PC-3 (cell line): ENCODE results near the gene NPSR1. TPM values are rescaled to one million over a fixed set of nuclear protein-coding genes. Genes with fewer than 3 reads are reported as not detected.

ENCODE experiments used
- ATAC-seq: fragments of 200-7000 bp; cut with Tn5 transposase; 2 replicates; pipeline ENCODE4 v1.9.1; 2020; ENCODE audit warnings: mild to moderate bottlenecking, moderate library complexity
- BruUV-seq: library from RNA; stranded (reverse); fragments of 400-500 nt; replicated peaks from 2 replicates; lab custom pipeline; 2021; lab: Mats Ljungman, UMichigan
- CTCF ChIA-PET: fragments of 300-600 bp; sonication (Branson Sonifier 250); formaldehyde crosslinking; loops from one replicate; lab custom pipeline; 2022; ENCODE audit warnings: antibody characterized with exemption; lab: Charles Lee
- POLR2A ChIA-PET: fragments of 300-600 bp; sonication (Branson Sonifier 250); formaldehyde crosslinking; loops from one replicate; lab custom pipeline; 2022; ENCODE audit warnings: antibody characterized with exemption; ENCODE audit not compliant: unreplicated experiment; lab: Charles Lee
- DNase-seq: peaks from one replicate; pipeline ENCODE4 v3.0.0-alpha.2; 2015
- H2AFZ ChIP-seq: fragments of 300-600 bp; sonication (generic); 2 replicates; pipeline ENCODE4 v1.6.0; 2016; ENCODE audit warnings: antibody characterized with exemption, low read length
- H3F3A ChIP-seq: fragments of 300-600 bp; sonication (generic); one replicate; pipeline ENCODE4 v1.6.0; 2017; ENCODE audit warnings: antibody characterized with exemption, low read length, control low read depth, mild to moderate bottlenecking; ENCODE audit not compliant: unreplicated experiment
- H3K27ac ChIP-seq: fragments of 300-600 bp; sonication (generic); 2 replicates; pipeline ENCODE4 v1.5.1; 2016; ENCODE audit warnings: mild to moderate bottlenecking, low read length
- H3K27me3 ChIP-seq: fragments of 300-600 bp; sonication (generic); 2 replicates; pipeline ENCODE4 v1.6.1; 2016; ENCODE audit warnings: low read length, mixed read lengths
- H3K36me3 ChIP-seq: fragments of 300-600 bp; sonication (generic); 2 replicates; pipeline ENCODE4 v1.6.1; 2016; ENCODE audit warnings: low read depth, mixed run types, low read length, mixed read lengths
- H3K4me1 ChIP-seq: fragments of 300-600 bp; sonication (generic); 2 replicates; pipeline ENCODE4 v1.5.1; 2016; ENCODE audit warnings: low read length; ENCODE audit not compliant: insufficient read depth
- H3K4me2 ChIP-seq: fragments of 300-600 bp; sonication (generic); 2 replicates; pipeline ENCODE4 v1.6.0; 2016; ENCODE audit warnings: low read length
- H3K4me3 ChIP-seq: fragments of 300-600 bp; sonication (generic); 2 replicates; pipeline ENCODE4 v1.5.1; 2016; ENCODE audit warnings: mild to moderate bottlenecking, low read length, mixed read lengths
- H3K79me2 ChIP-seq: fragments of 300-600 bp; sonication (generic); 2 replicates; pipeline ENCODE4 v1.6.1; 2017; ENCODE audit warnings: low read length, mixed read lengths
- H3K9ac ChIP-seq: fragments of 300-600 bp; sonication (generic); 2 replicates; pipeline ENCODE4 v1.6.0; 2016; ENCODE audit warnings: mild to moderate bottlenecking, low read length
- H3K9me2 ChIP-seq: fragments of 300-600 bp; sonication (generic); replicated peaks from 2 replicates; pipeline ENCODE4 v1.6.1; 2016; ENCODE audit warnings: mixed run types, low read length, mixed read lengths
- H3K9me3 ChIP-seq: fragments of 300-600 bp; sonication (generic); 2 replicates; pipeline ENCODE4 v1.6.1; 2016; ENCODE audit warnings: low read length, mixed read lengths
- H4K20me1 ChIP-seq: fragments of 300-600 bp; sonication (generic); 2 replicates; pipeline ENCODE4 v1.6.1; 2016; ENCODE audit warnings: low read length, mixed read lengths
- EZH2 ChIP-seq: fragments of 300-600 bp; sonication (generic); IDR thresholded peaks from one replicate; pipeline ENCODE4 v1.6.1; 2017; ENCODE audit warnings: antibody characterized with exemption, mild to moderate bottlenecking, low read length; ENCODE audit not compliant: unreplicated experiment
- EZH2phosphoT487 ChIP-seq: fragments of 300-600 bp; sonication (generic); IDR thresholded peaks from 2 replicates; pipeline ENCODE4 v1.6.1; 2018; ENCODE audit warnings: mild to moderate bottlenecking, antibody characterized with exemption, low read length, borderline replicate concordance
- intact Hi-C: fragments of 100-400 bp; cut with micrococcal nuclease; formaldehyde crosslinking; loops from 2 replicates; pipeline ENCODE4 v1.9.0; 2023
- total RNA-seq: library from RNA; depleted of rRNA; stranded (reverse); fragments of >200 nt; gene quantifications from 2 replicates; pipeline ENCODE4 v1.2.3, GENCODE V29; 2014
- TF ChIP-seq, protein P1 (sequence below): fragments of 300-600 bp; sonication (generic); conservative IDR thresholded peaks from 2 replicates; pipeline ENCODE4 v1.5.1; 2017; ENCODE audit warnings: antibody characterized with exemption, low read depth, mild to moderate bottlenecking, low read length

NPSR1 gene
- total RNA-seq, 1 experiment from 2014 or later: not detected

DNA sequence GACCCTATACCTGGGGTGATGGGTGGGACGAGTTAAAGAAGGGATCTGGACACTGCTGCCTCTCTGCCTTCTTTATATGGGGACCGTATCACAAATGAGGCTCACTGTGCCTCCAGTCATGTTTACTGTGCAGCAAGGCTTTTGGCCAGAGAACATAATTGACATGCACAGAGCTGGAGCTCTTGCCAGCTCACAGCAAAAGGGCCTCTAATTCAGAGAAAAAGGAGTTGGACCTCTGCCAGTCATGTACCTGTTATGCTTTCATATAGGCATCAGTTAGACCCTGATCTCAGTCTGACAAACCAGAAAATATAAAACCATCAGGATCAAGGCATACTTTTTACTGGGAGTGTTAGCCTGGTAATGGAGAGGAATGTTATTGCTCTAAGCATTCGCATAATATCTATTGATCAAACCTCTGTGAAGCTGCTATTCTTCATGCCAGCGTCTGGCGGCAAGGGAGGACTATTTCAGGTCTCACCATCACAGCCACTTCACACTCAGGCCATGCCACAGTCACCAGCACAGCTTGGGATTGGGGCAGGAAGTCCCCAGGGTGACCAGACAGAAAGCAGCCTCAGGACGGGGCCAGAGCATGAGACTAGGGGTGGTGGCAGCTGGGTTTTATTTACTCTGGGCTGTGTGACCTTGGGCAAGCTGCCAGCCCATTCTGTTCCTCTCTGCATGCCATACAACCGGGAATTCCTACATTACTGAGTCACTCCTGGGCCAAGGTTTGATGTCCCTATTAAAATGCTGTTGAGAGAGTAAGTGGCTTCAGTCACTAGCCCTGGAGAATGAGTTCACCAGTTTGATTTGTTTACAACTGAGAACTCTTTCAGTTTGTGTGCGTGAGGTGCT, 90.1 kb downstream of the NPSR1 start:
- H3K79me2 ChIP-seq: no peaks in the 10 kb centered on the region
- H3K4me3 ChIP-seq: peak overlapping the region; percentile 33; the same call in 1 of the 2 replicates
- TF ChIP-seq, protein P1, sequence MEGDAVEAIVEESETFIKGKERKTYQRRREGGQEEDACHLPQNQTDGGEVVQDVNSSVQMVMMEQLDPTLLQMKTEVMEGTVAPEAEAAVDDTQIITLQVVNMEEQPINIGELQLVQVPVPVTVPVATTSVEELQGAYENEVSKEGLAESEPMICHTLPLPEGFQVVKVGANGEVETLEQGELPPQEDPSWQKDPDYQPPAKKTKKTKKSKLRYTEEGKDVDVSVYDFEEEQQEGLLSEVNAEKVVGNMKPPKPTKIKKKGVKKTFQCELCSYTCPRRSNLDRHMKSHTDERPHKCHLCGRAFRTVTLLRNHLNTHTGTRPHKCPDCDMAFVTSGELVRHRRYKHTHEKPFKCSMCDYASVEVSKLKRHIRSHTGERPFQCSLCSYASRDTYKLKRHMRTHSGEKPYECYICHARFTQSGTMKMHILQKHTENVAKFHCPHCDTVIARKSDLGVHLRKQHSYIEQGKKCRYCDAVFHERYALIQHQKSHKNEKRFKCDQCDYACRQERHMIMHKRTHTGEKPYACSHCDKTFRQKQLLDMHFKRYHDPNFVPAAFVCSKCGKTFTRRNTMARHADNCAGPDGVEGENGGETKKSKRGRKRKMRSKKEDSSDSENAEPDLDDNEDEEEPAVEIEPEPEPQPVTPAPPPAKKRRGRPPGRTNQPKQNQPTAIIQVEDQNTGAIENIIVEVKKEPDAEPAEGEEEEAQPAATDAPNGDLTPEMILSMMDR: no peak
- TF ChIP-seq EZH2 (no peak), EZH2phosphoT487 (no peak)
- no peaks in the 10 kb centered on the region for H3K9me2 ChIP-seq
- no peaks in the 10 kb centered on the region for H3K9me3 ChIP-seq
- H3K27ac ChIP-seq: peak overlapping the region; percentile 62
- no TSS peak for BruUV-seq
- no peak overlapping the region for H3K9ac ChIP-seq
- CTCF ChIA-PET: no interaction called here
- H3K4me1 ChIP-seq: peaks cover 20% of the 10 kb centered on the region
- peaks cover 6% of the 10 kb centered on the region for H3F3A ChIP-seq
- peak overlapping the region; percentile 66 for H3K4me2 ChIP-seq
- peak; percentile 94 for ATAC-seq
- H4K20me1 ChIP-seq: no peaks in the 10 kb centered on the region
- intact Hi-C loops: loop anchor here (5.0 kb wide), 1 partner anchor 949 kb away; the partner anchor contains the start of gene HERPUD2
- H3K36me3 ChIP-seq: no peaks in the 10 kb centered on the region
- H2AFZ ChIP-seq: 0 out of 2 replicates have a peak overlapping the region, but pooled peaks have one; percentile 19
- POLR2A ChIA-PET: interaction anchor here (0.6 kb wide), 1 partner anchor 1157 kb away, joined by 3 read pairs; no protein-coding TSS in a partner anchor
- H3K27me3 ChIP-seq: no peaks in the 10 kb centered on the region
- peak; percentile 97 for DNase-seq

- H3K27ac ChIP-seq: peak overlapping the region; percentile 29; the same call in 1 of the 2 replicates
- no peaks in the 10 kb centered on the region for H3K9me2 ChIP-seq
- H2AFZ ChIP-seq: no peak overlapping the region
- H3K4me2 ChIP-seq: peak overlapping the region; percentile 66
- no peaks in the 10 kb centered on the region for H3K9me3 ChIP-seq
- no peak for ATAC-seq
- no peaks in the 10 kb centered on the region for H4K20me1 ChIP-seq
- no peak for DNase-seq
- H3K4me1 ChIP-seq: peaks cover 20% of the 10 kb centered on the region
- intact Hi-C loops: loop anchor here (5.0 kb wide), 1 partner anchor 949 kb away; the partner anchor contains the start of gene HERPUD2
- peaks cover 6% of the 10 kb centered on the region for H3F3A ChIP-seq
- no peaks in the 10 kb centered on the region for H3K27me3 ChIP-seq
- CTCF ChIA-PET: no interaction called here
- TF ChIP-seq, protein P1: no peak
- TF ChIP-seq EZH2phosphoT487 (no peak), EZH2 (no peak)
- no peak overlapping the region for H3K9ac ChIP-seq
- no peaks in the 10 kb centered on the region for H3K79me2 ChIP-seq
- H3K36me3 ChIP-seq: no peaks in the 10 kb centered on the region
- H3K4me3 ChIP-seq: 0 out of 2 replicates have a peak overlapping the region, but pooled peaks have one; percentile 17
- no TSS peak for BruUV-seq
- POLR2A ChIA-PET: no interaction called here
These were observed 90.7 kb downstream of the NPSR1 start for GRCh38 chr7:34748728-34749089.
